Measurements from ENCODE around the gene CAMSAP2.

The CAMSAP2 gene

DNA sequence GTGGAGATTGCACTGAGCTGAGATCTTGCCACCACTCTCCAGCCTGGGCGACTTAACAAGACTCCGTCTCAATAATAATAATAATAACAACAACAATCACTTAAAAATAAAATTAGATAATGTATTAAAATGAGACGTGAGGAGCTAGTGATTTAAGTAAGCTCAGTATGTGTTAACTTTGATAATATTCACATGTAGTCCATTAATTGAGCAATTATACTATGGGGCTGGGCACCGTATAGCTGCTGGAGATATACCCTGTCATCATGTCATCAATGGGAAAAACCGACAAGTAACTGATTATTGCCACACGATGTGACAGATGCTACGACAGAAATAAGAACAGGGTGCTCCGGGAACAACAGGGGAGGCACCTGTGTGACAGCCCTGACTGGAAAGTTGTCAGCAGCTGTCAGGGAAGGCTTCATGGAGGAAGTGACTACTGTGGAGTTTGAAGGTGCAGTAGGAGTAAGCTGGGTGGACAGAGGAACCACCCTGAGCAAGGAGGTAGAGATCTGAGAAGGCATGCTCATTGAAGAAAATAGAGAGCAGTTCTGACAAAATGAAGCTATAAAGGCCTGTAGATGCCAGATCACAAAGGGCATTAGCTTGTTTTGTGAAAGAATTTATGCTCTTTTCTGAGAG, 924 bp upstream of the CAMSAP2 start:
- no peak for DNase-seq (ENCODE audit: low read depth)
- H3K4me3 ChIP-seq (ENCODE audit: low read depth, low read length) = peak overlapping the region; percentile 45
- TF ChIP-seq, protein P1, sequence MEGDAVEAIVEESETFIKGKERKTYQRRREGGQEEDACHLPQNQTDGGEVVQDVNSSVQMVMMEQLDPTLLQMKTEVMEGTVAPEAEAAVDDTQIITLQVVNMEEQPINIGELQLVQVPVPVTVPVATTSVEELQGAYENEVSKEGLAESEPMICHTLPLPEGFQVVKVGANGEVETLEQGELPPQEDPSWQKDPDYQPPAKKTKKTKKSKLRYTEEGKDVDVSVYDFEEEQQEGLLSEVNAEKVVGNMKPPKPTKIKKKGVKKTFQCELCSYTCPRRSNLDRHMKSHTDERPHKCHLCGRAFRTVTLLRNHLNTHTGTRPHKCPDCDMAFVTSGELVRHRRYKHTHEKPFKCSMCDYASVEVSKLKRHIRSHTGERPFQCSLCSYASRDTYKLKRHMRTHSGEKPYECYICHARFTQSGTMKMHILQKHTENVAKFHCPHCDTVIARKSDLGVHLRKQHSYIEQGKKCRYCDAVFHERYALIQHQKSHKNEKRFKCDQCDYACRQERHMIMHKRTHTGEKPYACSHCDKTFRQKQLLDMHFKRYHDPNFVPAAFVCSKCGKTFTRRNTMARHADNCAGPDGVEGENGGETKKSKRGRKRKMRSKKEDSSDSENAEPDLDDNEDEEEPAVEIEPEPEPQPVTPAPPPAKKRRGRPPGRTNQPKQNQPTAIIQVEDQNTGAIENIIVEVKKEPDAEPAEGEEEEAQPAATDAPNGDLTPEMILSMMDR (IDR thresholded peaks at IDR 0.05; ENCODE audit: control insufficient read depth, extremely low read depth, insufficient read depth) = no peak

DNA sequence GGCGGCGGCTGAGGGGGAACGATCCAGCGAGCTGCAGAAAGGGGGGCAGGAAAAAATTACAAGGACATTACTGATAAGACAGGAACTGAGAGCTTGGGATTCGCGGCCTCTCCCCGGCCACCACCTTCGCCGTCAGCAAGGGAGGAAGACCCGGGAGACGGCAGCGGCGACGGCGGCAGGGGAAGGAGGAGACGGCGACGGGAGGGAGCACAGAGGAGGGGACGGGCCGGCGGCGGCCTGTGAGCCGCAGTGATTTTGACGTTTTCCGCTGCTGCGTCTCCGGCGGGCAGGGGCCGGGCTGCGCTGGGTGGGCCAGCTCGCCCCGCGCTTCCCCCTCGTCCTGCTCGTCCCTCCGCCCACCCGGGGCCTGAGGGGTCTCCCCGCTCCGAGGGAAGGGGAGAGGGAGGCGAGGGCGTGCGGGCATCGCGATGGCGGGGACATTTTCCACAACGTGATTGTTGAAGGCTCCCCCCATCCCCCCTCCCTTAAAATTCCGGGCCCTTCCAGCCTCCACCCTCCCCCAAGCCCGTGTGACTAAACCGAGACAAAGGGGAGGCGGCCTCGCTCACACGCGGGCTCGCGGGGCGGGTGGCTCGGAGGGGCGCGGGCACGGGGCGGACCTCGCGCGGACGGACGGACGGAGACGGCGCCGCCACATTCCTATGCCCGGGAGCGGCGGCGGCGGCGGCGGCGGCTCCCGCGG, 407 bp downstream of the CAMSAP2 start:
- TF ChIP-seq, protein P1 (IDR thresholded peaks at IDR 0.05; ENCODE audit: control insufficient read depth, extremely low read depth, insufficient read depth) = no peak
- peak overlapping the region; percentile 87 for H3K4me3 ChIP-seq (ENCODE audit: low read depth, low read length)
- no peak for DNase-seq (ENCODE audit: low read depth)

DNA sequence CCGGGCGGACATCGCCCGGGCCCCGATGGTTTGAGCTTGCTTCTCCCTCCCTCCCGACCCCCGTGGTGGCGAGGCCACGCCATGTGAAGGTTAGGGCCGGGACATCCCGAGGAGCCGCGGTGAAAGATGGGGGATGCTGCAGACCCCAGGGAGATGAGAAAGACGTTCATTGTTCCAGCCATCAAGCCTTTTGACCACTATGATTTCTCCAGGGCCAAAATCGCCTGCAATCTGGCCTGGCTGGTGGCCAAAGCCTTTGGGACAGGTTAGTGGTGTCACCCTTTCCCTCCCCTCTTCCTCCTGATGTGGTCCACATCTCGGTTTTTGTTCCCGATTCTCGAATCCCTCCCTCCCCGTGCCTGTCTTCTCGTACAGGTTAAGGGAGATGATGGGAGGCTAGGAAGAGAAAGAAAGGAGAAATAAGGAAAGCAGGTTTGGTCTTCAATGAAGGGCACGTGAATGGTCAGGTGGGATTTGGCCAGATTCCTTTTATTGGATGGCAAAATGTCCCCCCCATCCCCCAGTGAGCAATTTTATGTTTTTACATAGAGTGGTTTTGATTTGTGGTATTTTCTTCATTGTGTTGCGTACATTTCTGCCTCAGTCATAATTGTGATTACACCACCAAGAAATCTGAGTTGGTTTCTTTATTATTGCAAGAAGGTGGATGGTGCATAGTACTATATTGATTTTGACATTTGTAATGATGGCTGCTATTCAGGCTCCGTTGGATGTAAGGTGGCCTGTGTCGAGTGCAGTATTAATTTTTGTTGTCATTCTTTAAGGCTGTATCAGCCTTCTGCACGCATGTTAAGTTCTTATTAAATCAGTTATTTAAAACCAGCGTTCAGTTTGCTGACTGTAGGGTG, 1.2 kb downstream of the CAMSAP2 start:
- TF ChIP-seq, protein P1 (IDR thresholded peaks at IDR 0.05; ENCODE audit: control insufficient read depth, extremely low read depth, insufficient read depth) = no peak
- peak overlapping the region; percentile 87 for H3K4me3 ChIP-seq (ENCODE audit: low read depth, low read length)
- DNase-seq (ENCODE audit: low read depth) = no peak

DNA sequence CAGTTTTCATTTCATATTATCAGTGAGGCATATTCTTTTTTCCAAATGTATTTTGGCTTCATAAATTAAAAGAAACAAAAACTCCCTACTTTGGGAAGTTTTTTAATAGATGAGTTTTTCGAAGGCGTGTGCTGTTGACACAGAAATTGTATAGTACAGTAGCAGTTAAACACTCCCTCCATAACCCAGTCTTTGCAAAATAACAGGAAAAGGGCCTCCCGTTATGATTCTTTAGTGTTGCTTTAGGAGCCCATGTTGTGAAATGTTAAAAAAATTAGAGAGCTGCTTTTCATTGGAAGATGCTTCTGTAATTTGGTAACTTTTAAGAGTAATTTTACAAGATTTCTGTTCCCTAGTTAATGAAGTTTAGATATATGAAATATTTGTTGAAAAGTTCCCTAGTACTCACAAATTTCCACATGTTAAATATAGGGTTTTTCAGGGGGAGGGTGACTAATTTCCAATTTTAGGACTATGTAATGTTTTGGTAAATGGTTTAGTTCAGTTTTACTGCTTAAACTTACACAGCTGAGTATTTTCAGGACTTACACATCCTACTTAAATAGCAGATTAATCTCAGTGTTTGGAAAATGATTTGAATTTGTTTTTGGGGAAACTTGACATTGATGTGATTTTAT, 2.0 kb downstream of the CAMSAP2 start:
- H3K4me3 ChIP-seq (ENCODE audit: low read depth, low read length) = peak overlapping the region; percentile 87
- TF ChIP-seq, protein P1 (IDR thresholded peaks at IDR 0.05; ENCODE audit: control insufficient read depth, extremely low read depth, insufficient read depth) = no peak
- DNase-seq (ENCODE audit: low read depth) = no peak

DNA sequence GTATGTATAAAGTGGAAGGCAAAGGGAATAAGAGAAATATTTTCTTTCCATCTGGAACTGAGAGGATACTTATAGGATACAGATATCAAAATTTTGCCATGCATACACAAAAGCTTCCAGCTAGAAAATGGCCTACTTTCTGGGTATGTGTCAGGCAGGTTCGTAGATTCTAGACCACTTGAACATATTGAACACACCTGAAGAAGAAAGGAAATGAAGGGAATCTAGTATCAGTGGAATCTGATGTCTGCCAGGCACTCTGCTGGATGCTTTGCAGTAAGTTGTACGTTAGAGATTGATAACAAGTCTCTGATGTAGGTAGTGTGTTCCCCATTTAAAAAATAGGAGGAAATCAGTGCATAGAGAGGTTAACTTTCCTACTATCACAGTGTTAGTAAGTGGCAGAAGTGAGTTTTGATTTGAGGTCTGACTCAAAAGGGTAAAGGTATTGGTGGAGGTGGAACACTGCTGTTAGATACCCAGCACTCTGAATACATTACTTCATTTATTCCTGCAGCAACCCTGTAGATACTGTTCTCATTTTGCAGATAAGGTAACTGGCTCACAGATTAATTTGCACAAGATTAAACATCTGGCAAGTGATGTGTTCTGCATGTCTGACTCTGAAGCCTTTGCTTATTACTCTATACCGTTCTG, 3.0 kb downstream of the CAMSAP2 start:
- no peak overlapping the region for H3K4me3 ChIP-seq (ENCODE audit: low read depth, low read length)
- no peak for DNase-seq (ENCODE audit: low read depth)
- TF ChIP-seq, protein P1 (IDR thresholded peaks at IDR 0.05; ENCODE audit: control insufficient read depth, extremely low read depth, insufficient read depth) = no peak

DNA sequence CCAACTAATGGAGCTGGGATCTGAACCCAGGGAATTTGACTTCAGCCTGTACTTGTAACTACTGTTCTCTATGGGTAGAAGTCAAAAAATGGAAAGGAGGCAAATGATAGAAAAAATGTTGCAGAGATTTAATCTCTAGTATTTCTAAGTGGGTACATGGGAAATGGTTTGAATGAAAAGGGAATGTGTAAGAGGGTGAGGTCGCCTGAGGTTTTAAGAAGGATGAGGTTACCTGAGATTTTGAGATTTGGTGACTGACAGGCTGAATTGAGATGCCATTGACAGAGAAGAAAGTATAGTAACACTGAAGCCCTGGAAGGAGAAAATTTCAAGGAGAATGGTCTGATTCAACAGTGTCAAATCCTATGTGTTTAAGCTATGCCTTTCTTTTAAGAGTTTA, 5.5 kb downstream of the CAMSAP2 start:
- DNase-seq (ENCODE audit: low read depth) = no peak
- TF ChIP-seq, protein P1 (IDR thresholded peaks at IDR 0.05; ENCODE audit: control insufficient read depth, extremely low read depth, insufficient read depth) = no peak
- H3K4me3 ChIP-seq (ENCODE audit: low read depth, low read length) = no peak overlapping the region

All from LNCaP clone FGC (cell line).